Ecto neural progenitor cell (in vitro differentiated cells): ENCODE data around the gene REC114.
"Not testable (repeated sequence)": the region's sequence is repeated elsewhere in the genome, so short reads cannot be mapped to it uniquely, and the experiment has no call there.

Source experiments
- DNase-seq: peaks from one replicate; pipeline ENCODE4 v3.0.0-alpha.2; 2018; ENCODE audit warnings: low spot score

The REC114 gene

GRCh38 chr15:73530649-73531048 lies 87.7 kb downstream of the REC114 start:
- no peak for DNase-seq

- DNase-seq: no peak
Measured at GRCh38 chr15:73538123-73538522, 95.2 kb downstream of the REC114 start.

GRCh38 chr15:73538563-73539211 lies 95.7 kb downstream of the REC114 start:
- DNase-seq: no peak

- DNase-seq: no peak
Measured at GRCh38 chr15:73539212-73540128, 96.5 kb downstream of the REC114 start.

- no peak for DNase-seq
Measured at GRCh38 chr15:73540161-73540560, 97.2 kb downstream of the REC114 start.

GRCh38 chr15:73541479-73541878 lies 98.5 kb downstream of the REC114 start:
- DNase-seq: no peak

GRCh38 chr15:73548925-73549324 lies 106.0 kb downstream of the REC114 start:
- DNase-seq: not testable (repeated sequence)

- no peak for DNase-seq
Measured at GRCh38 chr15:73550190-73550589, 107.2 kb downstream of the REC114 start.

GRCh38 chr15:73555080-73555479 lies 112.1 kb downstream of the REC114 start:
- no peak for DNase-seq

GRCh38 chr15:73558529-73558928 lies 115.6 kb downstream of the REC114 start:
- DNase-seq: no peak

- DNase-seq: no peak
Measured at GRCh38 chr15:73560501-73561117, 117.6 kb downstream of the REC114 start.

- DNase-seq: no peak
Measured at GRCh38 chr15:73564255-73564654, 121.3 kb downstream of the REC114 start.

GRCh38 chr15:73567020-73567419 lies 124.1 kb downstream of the REC114 start:
- DNase-seq: no peak

GRCh38 chr15:73568564-73569280 lies 125.8 kb downstream of the REC114 start:
- DNase-seq: no peak

- DNase-seq: no peak
Measured at GRCh38 chr15:73569361-73569760, 126.4 kb downstream of the REC114 start.

GRCh38 chr15:73570355-73571032 lies 127.5 kb downstream of the REC114 start:
- DNase-seq: no peak

GRCh38 chr15:73571346-73571745 lies 128.4 kb downstream of the REC114 start:
- no peak for DNase-seq

- DNase-seq: no peak
Measured at GRCh38 chr15:73572296-73572695, 129.3 kb downstream of the REC114 start.

- no peak for DNase-seq
Measured at GRCh38 chr15:73573037-73573436, 130.1 kb downstream of the REC114 start.

GRCh38 chr15:73573572-73573971 lies 130.6 kb downstream of the REC114 start:
- DNase-seq: no peak

- DNase-seq: no peak
Measured at GRCh38 chr15:73575636-73576247, 132.8 kb downstream of the REC114 start.
